NK-92 (cell line): Measurements from ENCODE around the gene SIPA1L3.

Source experiments
- DNase-seq: peaks from one replicate; lab custom pipeline; 2025; ENCODE audit not compliant: unreplicated experiment; lab: John Stamatoyannopoulos, UW

SIPA1L3 gene

GRCh38 chr19:38206006-38206745, 299.2 kb downstream of the SIPA1L3 start:
- no peak for DNase-seq

DNA sequence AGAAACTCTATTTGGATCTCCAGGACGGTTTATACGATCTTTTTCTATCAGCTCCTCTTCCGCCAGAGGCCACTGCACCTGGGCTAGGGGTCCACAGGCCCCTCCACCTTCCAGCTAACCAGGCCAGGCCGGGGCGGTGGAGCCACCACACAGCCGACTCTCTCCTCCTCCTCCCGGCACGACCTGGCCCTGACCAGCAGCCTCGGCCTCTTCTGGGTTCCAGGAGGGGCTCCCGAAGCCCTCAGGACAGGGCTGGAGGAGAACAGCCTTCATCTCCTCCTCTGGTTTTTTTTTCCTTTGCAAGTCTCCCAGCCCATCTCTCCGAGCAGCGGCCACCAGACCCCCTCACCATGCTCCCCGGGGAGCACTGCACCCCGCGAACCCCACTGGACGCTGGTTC, 299.9 kb downstream of the SIPA1L3 start:
- no peak for DNase-seq

DNA sequence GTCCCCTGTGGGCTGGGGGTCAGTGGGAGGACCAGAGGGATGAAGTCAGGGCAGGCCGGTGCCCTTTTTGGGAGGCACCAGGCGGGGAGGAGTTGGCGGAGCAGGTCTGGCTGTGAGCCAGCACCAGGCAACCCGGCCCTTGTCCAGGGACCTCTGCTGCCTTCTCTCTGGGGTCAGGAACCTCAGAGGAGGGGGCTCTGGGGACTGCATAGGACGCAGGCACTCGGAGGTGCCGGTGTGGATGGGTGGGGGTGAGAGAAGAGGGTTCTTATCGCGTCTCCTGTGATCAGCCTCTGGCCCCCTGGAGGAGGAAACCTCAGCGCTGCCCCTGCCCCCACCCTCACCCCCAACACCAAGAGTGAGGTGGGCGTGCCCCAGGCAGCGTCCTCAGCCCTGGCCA, 300.5 kb downstream of the SIPA1L3 start:
- DNase-seq, result no peak

- no peak for DNase-seq
Observed at GRCh38 chr19:38208571-38208970, 301.6 kb downstream of the SIPA1L3 start.

GRCh38 chr19:38209152-38209551, 302.1 kb downstream of the SIPA1L3 start:
- DNase-seq, result no peak

DNA sequence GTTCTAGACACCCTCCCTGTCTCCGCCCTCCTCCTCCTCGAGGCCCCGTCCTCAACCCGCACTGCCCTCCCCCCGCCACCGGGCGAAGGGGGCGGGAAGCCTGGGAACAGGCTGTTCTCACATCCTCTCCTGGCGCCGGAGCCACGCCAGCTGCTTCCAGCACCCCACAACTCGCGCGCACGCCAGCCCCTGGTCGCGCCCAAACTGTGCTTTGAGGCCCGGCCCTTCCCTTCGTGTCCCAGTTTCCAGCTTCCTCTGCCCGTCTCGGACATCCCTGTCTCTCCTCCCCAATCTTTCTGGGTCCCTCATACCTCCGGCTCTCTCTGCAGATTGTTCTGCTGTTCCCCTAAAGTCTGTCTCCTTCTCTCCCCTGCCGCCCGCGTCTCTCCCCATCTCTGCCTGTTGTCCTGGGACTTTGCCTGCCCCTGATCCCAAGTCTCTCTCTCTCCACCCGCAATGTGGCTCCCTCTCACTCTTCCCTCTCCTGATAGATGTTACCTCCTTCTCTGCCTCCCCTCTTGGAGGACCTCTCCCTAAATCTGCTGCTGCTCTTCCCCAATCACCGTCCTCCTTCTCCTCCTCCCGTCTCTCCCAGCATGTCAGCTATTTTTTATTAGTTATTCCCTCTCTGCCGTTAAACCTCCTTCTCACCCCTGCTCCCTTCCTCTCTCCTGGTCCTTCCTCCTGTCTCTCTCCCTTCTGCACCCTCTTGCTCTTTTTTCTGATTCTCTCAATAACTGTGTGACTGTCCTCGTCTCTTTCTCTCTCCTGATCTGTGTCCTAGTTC, 302.9 kb downstream of the SIPA1L3 start:
- no peak for DNase-seq

DNA sequence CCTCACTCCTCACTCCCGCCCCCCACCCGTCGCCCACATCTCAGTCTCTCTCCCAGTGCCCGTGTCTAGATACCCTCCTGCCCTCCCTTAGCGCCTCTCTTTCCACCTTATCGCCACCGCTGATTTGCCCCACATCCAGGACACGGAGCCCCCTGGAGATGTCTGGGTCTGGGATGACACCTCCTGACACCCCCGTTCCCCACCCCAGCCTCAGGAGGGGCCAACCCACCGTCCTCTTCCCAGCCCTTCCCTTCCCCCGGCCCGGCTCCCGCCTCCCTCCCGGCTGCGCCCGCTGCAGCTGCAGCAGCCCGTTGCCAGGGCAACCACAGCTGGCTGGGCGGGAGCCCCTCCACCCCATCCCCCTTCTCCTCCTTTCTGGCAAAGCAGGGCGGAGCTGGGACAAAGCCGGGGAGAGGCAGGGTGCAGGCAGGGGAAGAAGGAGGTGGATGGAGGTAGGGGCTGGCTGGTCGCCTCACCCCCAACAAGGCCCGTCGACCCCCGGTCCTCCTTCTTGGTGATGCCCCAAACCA, 303.5 kb downstream of the SIPA1L3 start:
- DNase-seq, result no peak

GRCh38 chr19:38211151-38211591, 304.2 kb downstream of the SIPA1L3 start:
- no peak for DNase-seq

- no peak for DNase-seq
Observed at GRCh38 chr19:38211766-38212165, 304.8 kb downstream of the SIPA1L3 start.

DNA sequence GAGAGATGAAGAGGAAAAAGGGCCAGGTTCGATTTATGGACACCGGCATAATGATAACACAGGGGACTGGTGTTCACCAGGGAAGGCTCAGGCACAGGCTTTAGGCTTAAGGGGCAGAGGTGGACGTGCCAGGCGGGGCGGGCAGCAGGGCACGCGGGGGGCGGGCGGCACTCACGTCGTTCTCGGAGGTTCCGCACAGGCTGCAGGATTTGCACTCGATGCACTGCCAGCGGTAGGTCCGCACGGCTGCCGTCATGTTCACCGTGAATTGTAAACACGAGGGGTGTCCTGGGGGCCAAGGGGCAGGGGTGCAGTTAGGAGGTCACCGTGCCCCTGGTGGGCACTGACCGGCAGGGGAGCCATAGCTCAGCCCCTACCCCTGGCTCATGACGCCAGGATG, 306.5 kb downstream of the SIPA1L3 start:
- no peak for DNase-seq

DNA sequence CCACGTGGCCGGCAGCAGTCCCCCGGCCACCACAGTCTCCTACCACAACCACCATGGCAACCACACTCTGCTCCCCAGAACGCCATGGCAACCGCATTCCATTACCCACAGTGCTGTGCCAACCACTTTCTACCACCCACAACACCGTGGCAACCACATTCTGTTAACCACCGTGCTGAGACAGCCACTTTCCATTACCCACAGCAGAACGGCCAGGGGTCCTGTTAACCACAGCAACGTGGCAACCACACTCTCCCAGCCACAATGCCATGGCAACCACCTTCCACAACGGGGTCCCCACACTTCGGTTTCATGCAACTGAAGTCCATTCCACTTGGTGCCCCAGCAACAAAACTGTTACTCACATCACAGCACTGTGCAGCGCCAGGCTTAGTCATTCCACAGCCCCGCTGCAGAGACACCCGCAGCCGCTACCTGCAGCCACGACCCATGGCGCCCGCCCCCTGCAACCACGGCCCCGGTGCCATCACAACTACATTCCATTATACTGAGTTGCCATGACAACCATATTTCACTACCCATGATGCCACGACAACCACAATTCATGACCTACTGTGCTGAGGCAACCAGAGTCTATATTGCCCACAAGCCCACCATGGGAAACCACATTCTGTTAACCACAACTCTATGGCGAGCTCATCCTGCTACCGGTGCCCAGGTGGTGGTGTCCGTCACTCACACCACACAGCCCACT, 307.1 kb downstream of the SIPA1L3 start:
- DNase-seq, result no peak

- no peak for DNase-seq
Observed at GRCh38 chr19:38216785-38217641, 310.0 kb downstream of the SIPA1L3 start.

DNA sequence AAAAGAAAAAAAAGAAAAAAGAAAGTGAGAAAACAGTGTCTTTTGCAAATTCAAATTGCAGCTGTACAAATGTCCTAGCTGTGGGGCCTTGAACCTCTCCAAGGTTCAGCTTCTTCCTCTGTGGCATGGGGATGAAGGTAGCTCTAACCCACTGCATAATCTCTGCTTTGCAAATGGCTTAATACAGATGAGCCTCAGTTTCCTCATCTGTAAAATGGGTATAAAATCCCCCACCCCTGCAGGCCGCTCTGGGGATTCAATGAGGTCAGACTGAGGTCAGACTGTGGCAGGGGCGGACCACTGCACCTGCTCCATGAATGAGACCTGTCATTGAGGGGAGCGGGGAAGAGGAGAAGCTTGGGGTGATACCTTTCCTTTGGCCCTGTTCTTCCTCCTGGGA, 311.2 kb downstream of the SIPA1L3 start:
- DNase-seq, result no peak

DNA sequence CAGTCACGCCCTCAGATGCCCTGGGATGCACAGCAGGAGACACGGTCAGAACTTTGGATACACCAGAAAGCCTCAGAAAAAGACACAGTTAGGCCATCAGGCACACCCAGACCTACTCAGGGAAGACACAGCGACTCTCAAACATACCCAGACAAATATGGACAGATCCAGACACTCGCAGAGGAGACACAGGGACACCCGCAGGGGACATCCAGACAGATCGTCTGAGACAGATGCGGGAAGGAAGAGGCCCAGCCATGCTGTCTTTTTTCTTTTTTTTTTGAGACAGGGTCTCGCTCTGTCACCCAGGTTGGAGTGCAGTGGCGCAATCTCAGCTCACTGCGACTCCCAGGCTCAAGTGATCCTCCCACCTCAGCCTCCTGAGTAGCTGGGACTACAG, 312.2 kb downstream of the SIPA1L3 start:
- DNase-seq, result no peak

DNA sequence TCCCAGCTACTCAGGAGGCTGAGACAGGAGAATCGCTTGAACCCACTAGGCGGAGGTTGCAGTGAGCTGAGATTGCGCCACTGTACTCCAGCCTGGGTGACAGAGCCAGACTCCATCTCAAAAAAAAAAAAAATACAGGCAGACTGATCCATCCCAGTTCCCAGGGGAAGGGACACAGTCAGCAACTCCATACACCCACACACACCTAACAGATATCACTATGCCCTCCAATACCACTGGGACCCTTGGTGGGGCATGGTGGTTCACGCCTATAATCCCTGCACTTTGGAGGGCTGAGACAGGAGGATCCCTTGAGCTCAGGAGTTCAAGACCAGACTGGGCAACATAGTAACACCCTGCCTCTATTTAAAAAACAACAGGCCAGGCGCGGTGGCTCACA, 314.4 kb downstream of the SIPA1L3 start:
- no peak for DNase-seq

- no peak for DNase-seq
Observed at GRCh38 chr19:38221919-38222830, 315.2 kb downstream of the SIPA1L3 start.

GRCh38 chr19:38223119-38223523, 316.1 kb downstream of the SIPA1L3 start:
- no peak for DNase-seq

- no peak for DNase-seq
Observed at GRCh38 chr19:38223617-38224013, 316.6 kb downstream of the SIPA1L3 start.

DNA sequence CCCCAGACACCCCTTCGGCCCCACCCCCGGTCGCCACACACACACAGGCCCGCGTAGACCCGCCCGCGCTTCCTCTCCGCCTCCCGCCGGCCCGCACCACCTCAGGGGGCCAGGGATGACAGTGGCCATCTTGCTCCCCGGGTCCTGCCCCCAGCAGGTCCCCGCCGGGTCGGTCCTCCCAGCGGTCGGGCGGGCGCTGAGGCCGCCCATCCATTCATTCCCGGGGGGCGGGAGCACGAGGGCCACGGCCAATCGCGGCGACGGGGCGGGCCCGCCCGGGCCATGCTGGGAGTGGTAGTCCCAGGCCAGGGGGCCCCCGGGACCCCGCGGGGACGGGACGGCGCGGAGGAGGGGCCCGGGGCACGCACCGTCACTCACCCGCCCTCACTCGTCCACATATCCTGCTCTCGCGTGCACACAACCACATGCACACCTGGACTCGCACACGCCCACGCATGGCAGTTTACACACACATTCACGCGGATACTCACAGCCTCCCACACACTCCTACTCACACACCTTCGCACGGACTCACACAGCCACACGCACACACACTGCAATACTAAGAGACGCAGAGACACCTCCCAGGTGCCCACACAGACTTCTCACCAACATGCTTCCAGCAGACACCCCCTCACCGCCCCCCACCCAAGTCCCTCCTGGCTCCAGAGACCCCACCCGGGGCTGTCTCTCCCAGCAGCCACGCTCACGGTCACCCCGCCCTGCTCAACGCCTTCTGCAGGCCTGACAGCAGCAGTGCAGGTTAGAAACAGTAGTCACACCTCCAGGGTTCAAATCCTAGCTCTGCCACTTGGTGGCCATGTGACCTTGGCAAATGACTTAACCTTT, 317.2 kb downstream of the SIPA1L3 start, which contains the start of gene DPF1:
TSS of gene DPF1 (minus strand) at position 209 of the 849 bp plus-strand sequence. CDS start at position 129, 80 bp downstream.
- DNase-seq, result no peak
